ENCODE results near the gene HMCN1. TPM values are rescaled to one million over a fixed set of nuclear protein-coding genes. Genes with fewer than 3 reads are reported as not detected.

Gene HMCN1
- total and polyA plus RNA-seq, 2 donors (not counting 1 experiment from before 2014, with no cell fraction given): 6.8 to 21.0 TPM

DNA sequence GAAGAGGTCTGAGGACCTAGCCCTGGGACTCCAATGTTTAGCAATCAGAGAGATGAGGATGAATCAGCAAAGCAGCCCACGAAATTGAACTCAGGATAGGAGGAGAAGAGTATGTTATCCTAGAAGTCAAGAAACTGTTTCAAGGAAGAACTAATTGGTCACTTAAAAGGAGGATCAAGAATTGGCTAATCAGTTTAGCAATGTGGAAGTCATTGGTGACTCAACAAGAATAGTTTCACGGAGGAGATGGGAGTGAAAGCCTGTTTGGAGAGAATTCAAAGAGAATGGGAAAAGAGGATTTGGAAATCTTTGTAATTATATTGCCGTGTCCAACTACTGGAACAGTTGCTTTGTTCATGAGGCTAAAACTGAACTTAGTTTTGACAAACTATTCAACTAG lies 7.4 kb downstream of the HMCN1 start:
- TF ChIP-seq, protein P1, sequence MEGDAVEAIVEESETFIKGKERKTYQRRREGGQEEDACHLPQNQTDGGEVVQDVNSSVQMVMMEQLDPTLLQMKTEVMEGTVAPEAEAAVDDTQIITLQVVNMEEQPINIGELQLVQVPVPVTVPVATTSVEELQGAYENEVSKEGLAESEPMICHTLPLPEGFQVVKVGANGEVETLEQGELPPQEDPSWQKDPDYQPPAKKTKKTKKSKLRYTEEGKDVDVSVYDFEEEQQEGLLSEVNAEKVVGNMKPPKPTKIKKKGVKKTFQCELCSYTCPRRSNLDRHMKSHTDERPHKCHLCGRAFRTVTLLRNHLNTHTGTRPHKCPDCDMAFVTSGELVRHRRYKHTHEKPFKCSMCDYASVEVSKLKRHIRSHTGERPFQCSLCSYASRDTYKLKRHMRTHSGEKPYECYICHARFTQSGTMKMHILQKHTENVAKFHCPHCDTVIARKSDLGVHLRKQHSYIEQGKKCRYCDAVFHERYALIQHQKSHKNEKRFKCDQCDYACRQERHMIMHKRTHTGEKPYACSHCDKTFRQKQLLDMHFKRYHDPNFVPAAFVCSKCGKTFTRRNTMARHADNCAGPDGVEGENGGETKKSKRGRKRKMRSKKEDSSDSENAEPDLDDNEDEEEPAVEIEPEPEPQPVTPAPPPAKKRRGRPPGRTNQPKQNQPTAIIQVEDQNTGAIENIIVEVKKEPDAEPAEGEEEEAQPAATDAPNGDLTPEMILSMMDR (conservative IDR thresholded peaks at IDR 0.05 in 1 of 2, IDR thresholded peaks at IDR 0.05 in 1 of 2; ENCODE audit: low read depth in 1 of 2, low read length in 2 of 2): no peak
- no peak for TF ChIP-seq EZH2 (IDR thresholded peaks at IDR 0.05; ENCODE audit: low read length, missing control alignments)
- peak in 1 of 2 donors; percentile 22 for DNase-seq (ENCODE audit: low read depth in 2 of 2)
- Histone ChIP-seq H3K27me3 (ENCODE audit: control insufficient read depth, insufficient read depth, low read length) (no peaks in the 10 kb centered on the region), H2AFZ (ENCODE audit: low read length) (no peak overlapping the region), H3K36me3 (ENCODE audit: control insufficient read depth, insufficient read depth, low read length) (no peaks in the 10 kb centered on the region), H3K79me2 (ENCODE audit: control insufficient read depth, insufficient read depth, low read length) (no peaks in the 10 kb centered on the region), H3K4me3 (replicated peaks in 1 of 4; ENCODE audit: control extremely low read depth in 1 of 4, insufficient read depth in 1 of 4, low read depth in 3 of 4, low read length in 4 of 4) (no peak overlapping the region), H3K4me2 (ENCODE audit: extremely low read depth, insufficient read depth, low read length) (no peak overlapping the region), H4K20me1 (ENCODE audit: control insufficient read depth, extremely low read depth, insufficient read depth, low read length) (no peaks in the 10 kb centered on the region), H3K27ac (ENCODE audit: insufficient read depth, low read length) (no peak overlapping the region), H3K9ac (ENCODE audit: insufficient read depth, low read length) (no peak overlapping the region), H3K4me1 (ENCODE audit: control insufficient read depth, extremely low read depth, insufficient read depth, low read length) (no peaks in the 10 kb centered on the region), H3K9me3 (ENCODE audit: control insufficient read depth, insufficient read depth, low read depth, low read length) (no peaks in the 10 kb centered on the region)

DNA sequence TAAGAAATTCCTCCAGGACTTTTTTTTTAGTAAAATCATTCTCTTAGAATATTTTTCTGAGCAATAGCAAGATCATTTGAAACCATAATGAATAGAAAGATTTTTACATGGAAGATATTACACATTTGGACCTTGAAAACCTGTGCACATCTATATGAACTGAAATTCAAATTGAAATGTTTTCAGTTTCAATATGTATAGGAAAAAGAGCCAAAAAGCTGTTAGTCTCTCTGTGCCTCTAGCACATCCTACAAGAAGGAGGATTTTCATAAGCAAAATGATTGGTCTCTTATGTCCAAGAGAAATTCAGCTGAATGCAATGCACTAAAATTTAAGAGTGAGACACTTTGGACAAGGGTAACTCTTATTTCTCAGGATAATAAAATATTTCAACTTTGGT lies 8.2 kb downstream of the HMCN1 start:
- no peak overlapping the region for H3K27ac ChIP-seq (ENCODE audit: insufficient read depth, low read length)

DNA sequence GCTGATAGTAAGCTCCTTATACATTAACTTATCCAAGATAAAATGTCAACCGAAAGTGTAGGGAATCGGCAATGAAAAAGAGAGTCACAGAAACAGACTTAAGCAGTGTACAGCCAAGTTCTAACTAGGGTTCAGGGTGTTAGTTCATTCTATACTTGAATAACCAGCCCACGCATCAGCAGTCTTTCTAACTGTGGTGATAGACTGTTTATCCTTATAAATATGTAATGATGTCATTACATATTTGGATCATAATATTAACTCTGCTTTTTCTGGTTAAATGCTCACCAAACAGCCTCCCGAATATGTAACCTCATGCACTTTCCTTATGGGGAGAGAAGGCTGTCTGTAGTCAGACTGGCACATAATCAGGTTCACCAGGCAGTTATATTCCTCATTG lies 11.0 kb downstream of the HMCN1 start:
- Histone ChIP-seq H2AFZ (ENCODE audit: low read length) (no peak overlapping the region), H3K4me2 (ENCODE audit: extremely low read depth, insufficient read depth, low read length) (peak overlapping the region; percentile 17), H3K27ac (ENCODE audit: insufficient read depth, low read length) (no peak overlapping the region), H3K79me2 (ENCODE audit: control insufficient read depth, insufficient read depth, low read length) (no peaks in the 10 kb centered on the region), H4K20me1 (ENCODE audit: control insufficient read depth, extremely low read depth, insufficient read depth, low read length) (no peaks in the 10 kb centered on the region), H3K27me3 (ENCODE audit: control insufficient read depth, insufficient read depth, low read length) (no peaks in the 10 kb centered on the region), H3K36me3 (ENCODE audit: control insufficient read depth, insufficient read depth, low read length) (no peaks in the 10 kb centered on the region), H3K4me1 (ENCODE audit: control insufficient read depth, extremely low read depth, insufficient read depth, low read length) (no peaks in the 10 kb centered on the region), H3K4me3 (replicated peaks in 1 of 4; ENCODE audit: control extremely low read depth in 1 of 4, insufficient read depth in 1 of 4, low read depth in 3 of 4, low read length in 4 of 4) (no peak overlapping the region), H3K9me3 (ENCODE audit: control insufficient read depth, insufficient read depth, low read depth, low read length) (no peaks in the 10 kb centered on the region), H3K9ac (ENCODE audit: insufficient read depth, low read length) (no peak overlapping the region)
- TF ChIP-seq, protein P1 (conservative IDR thresholded peaks at IDR 0.05 in 1 of 2, IDR thresholded peaks at IDR 0.05 in 1 of 2; ENCODE audit: low read depth in 1 of 2, low read length in 2 of 2): no peak
- no peak for TF ChIP-seq EZH2 (IDR thresholded peaks at IDR 0.05; ENCODE audit: low read length, missing control alignments)
- peak in 1 of 2 donors; percentile 12 for DNase-seq (ENCODE audit: low read depth in 2 of 2)

More for the DNA sequence above, 8.2 kb downstream of the HMCN1 start:
- Histone ChIP-seq H3K27me3 (ENCODE audit: control insufficient read depth, insufficient read depth, low read length) (no peaks in the 10 kb centered on the region), H3K36me3 (ENCODE audit: control insufficient read depth, insufficient read depth, low read length) (no peaks in the 10 kb centered on the region), H3K9ac (ENCODE audit: insufficient read depth, low read length) (no peak overlapping the region), H4K20me1 (ENCODE audit: control insufficient read depth, extremely low read depth, insufficient read depth, low read length) (no peaks in the 10 kb centered on the region), H3K4me3 (replicated peaks in 1 of 4; ENCODE audit: control extremely low read depth in 1 of 4, insufficient read depth in 1 of 4, low read depth in 3 of 4, low read length in 4 of 4) (no peak overlapping the region), H3K79me2 (ENCODE audit: control insufficient read depth, insufficient read depth, low read length) (no peaks in the 10 kb centered on the region), H3K4me1 (ENCODE audit: control insufficient read depth, extremely low read depth, insufficient read depth, low read length) (no peaks in the 10 kb centered on the region), H2AFZ (ENCODE audit: low read length) (no peak overlapping the region), H3K4me2 (ENCODE audit: extremely low read depth, insufficient read depth, low read length) (no peak overlapping the region), H3K9me3 (ENCODE audit: control insufficient read depth, insufficient read depth, low read depth, low read length) (no peaks in the 10 kb centered on the region)
- DNase-seq (ENCODE audit: low read depth in 2 of 2): no peak
- TF ChIP-seq EZH2 (IDR thresholded peaks at IDR 0.05; ENCODE audit: low read length, missing control alignments): no peak
- TF ChIP-seq, protein P1 (conservative IDR thresholded peaks at IDR 0.05 in 1 of 2, IDR thresholded peaks at IDR 0.05 in 1 of 2; ENCODE audit: low read depth in 1 of 2, low read length in 2 of 2): no peak
